GM12891 (cell line): ENCODE data around the gene SERINC3.

ENCODE experiments used
- PAX5 ChIP-seq: IDR thresholded peaks from 2 replicates; pipeline ENCODE4 v1.6.1; 2011; ENCODE audit warnings: low read length, moderate library complexity, mild to moderate bottlenecking; ENCODE audit not compliant: insufficient read depth, severe bottlenecking
- POLR2A ChIP-seq: IDR thresholded peaks from 2 replicates; pipeline ENCODE4 v1.6.1; 2011; ENCODE audit warnings: low read depth, low read length, control low read depth
- POLR2AphosphoS5 ChIP-seq: IDR thresholded peaks from 2 replicates; pipeline ENCODE4 v1.6.1; 2011; ENCODE audit warnings: low read depth, low read length, control low read depth
- POU2F2 ChIP-seq: IDR thresholded peaks from 2 replicates; pipeline ENCODE4 v1.6.1; 2011; ENCODE audit warnings: low read depth, mild to moderate bottlenecking, control low read depth, low read length, moderate library complexity
- TAF1 ChIP-seq: IDR thresholded peaks from 2 replicates; pipeline ENCODE4 v1.6.1; 2011; ENCODE audit warnings: low read depth, low read length, control low read depth

DNA sequence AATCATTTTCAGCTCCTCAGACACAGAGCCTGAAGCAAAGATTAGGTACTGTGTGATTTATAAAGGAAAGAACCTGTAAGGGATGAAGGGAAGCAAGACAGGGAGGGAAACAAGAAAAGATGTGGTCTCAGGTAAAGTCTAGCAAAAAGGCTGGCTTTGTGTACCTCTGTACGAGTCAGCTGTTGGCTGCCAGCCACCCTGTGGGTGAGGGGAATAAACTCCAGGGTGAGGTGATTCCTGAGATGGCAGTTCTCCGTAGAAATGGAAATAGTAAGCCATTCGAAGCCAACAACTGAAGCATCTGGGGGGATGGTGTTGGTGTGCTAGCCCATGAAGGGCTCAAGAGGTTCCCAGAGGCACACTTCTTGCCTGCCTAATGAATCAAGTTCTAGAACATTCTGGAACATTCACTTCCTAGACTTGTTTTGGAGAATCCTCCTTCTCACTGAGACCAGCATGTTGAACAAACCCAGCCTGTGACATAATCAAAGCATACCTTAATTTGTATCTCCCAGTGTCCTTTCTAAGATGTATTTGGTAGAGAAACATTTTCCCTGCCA lies 56.8 kb downstream of the SERINC3 start:
- TF ChIP-seq POLR2A = no peak
- no peak for TF ChIP-seq PAX5
- TF ChIP-seq POLR2AphosphoS5 = no peak
- no peak for TF ChIP-seq TAF1
- TF ChIP-seq POU2F2 = no peak
